AG20443 (cell line): ENCODE data around the gene KCTD13.
"Not testable (repeated sequence)": the region's sequence is repeated elsewhere in the genome, so short reads cannot be mapped to it uniquely, and the experiment has no call there.

Experiments
- DNase-seq: peaks from one replicate; pipeline ENCODE4 v3.0.0; 2012; ENCODE audit warnings: low spot score, mixed read lengths

KCTD13 gene, protein sequence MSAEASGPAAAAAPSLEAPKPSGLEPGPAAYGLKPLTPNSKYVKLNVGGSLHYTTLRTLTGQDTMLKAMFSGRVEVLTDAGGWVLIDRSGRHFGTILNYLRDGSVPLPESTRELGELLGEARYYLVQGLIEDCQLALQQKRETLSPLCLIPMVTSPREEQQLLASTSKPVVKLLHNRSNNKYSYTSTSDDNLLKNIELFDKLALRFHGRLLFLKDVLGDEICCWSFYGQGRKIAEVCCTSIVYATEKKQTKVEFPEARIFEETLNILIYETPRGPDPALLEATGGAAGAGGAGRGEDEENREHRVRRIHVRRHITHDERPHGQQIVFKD

DNA sequence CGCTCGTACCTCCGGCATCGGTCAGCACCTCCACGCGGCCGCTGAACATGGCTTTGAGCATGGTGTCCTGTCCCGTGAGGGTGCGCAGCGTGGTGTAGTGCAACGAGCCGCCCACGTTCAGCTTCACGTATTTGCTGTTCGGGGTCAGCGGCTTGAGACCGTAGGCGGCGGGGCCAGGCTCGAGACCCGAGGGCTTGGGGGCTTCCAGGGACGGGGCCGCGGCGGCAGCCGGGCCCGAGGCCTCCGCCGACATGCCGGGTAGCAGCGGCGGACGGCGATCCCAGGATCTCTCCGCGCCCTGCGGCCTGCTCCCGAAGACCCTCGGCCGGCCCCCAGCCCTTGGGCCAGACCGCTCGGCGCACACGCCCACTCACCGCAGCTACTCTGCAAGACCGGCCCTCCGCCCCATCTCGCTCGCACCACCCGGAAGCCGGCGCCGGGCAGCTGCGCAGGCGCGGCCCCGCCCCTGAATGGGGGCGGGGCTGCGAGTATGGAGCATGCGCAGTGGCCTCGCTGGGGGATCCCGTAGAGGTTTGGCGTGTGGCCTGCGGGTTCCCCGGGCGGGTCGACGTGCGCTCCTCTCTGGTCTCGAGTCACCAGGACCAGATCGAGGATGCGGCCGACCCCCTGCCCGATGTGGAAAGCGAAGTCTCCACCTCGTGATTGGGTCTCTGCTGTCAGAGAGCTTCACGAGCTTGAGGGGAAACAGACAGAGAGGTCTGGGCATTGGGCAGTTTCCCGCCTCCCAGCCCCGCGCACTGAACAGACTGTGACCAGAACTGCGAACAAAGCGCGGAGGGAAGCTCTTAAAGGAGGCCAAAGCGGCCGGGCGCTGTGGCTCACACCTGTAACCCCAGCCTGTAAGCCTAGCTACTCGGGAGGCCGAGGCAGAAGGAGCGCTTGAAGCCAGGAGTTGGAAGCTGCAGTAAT lies at the start of gene KCTD13:
Gene KCTD13 (minus strand): TSS at position 446 of the 930 bp plus-strand sequence. CDS start 193 bp downstream, at position 253.
- peak; percentile 100 for DNase-seq

DNA sequence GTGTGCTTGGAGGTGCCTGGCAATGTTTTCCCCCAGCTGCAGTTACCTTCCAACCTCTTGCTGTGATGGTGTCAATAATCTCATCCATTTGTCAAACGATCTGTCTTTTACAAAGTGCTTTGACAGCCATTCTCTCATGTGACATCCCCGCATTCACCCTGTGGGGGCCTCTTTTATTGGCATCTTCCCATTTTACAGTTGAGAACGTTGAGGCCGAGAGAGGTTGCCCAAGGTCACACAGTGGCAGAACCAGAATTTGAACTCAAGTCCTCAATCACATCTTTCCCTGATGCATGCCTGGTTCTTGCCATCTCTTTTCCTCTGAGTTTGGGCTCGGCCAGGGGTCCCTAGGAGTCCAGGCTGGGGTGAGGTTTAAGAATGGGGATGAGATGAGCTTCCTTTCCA lies 49.1 kb upstream of the KCTD13 start:
- no peak for DNase-seq

DNA sequence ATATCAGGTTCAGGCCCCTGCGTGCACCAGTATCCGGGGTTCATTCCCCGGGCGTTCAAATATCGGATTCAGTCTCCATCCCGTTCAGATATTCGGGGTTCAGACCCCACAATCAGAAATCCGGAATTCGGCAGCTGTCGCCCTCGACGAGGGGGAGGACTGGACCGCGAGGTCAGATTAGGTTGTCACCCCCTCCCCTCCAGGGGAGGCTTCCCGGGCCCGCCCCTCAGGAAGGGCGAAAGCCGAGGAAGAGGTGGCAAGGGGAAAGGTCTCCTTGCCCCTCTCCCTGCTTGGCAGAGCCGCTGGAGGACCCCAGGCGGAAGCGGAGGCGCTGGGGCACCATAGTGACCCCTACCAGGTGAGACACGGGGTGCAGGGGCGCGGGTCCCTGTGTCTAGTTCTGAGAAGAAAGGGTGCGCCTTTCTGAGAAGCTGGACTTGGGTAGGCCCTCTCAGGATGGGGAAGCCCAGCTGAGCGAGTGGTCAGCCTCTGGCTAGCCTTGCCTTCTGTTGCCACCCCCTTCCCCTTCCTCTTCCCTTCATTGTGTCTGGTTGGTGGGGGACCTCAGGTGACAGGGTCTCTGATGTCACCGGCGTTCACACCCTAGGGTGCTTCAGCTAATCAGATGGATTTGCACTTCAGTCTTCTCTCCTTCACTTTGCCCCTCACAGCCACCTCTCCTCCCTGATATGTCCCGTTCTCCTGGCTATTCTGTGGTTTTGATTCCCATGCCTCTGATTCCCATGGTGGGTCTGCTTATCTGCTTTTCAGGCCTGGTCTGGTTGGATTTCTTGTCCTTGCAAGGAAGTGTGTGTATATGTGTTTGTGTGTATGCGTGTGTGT lies 48.5 kb upstream of the KCTD13 start:
- DNase-seq = peak; percentile 23

DNA sequence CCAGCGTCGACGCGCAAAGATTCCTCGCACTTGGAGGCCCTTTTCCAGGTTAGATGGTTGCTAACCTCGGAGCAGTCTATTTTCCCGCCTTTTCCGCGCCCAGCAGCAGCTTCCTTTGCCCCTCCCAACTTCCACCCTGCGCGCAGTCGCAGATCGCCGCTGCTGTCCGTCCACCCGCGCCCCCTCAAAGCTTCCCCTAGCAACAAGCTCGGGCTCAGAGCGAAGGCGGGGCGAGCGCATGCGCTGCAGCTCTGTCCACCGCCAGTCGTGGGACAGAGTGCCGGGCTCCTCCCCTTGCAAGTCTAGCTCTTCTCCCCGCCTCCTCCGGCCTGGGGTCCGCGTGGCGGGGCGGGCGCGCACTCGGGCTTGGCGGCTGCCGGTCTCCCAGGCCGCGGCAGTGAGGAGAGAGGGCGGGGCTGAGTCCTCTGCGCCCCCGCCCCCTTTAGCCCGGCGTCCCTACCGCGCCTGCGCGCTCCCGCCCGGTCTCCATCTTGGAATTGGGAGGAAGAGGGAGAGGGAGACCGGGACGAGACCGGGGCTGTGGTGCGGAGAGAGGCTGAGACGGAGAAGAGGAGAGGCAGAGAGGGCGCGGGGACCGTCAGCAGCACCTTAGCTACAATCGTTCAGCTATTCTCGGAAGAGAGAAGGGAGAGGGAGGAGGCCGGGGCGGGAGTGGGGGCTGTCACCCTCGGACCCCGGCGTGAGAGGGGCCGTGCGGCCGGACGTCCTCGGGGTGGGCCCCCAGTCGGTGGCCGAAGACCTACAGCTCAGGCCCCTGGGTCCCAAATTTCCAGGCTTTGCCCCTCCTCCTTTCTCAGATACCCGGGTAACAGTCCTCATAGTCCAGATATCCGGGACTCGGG lies 47.6 kb upstream of the KCTD13 start, which contains the start of gene TAOK2:
Gene TAOK2 (plus strand): TSS at position 485 of the 863 bp plus-strand sequence. CDS start 3,905 bp downstream, outside the sequence.
- DNase-seq = peak; percentile 100

DNA sequence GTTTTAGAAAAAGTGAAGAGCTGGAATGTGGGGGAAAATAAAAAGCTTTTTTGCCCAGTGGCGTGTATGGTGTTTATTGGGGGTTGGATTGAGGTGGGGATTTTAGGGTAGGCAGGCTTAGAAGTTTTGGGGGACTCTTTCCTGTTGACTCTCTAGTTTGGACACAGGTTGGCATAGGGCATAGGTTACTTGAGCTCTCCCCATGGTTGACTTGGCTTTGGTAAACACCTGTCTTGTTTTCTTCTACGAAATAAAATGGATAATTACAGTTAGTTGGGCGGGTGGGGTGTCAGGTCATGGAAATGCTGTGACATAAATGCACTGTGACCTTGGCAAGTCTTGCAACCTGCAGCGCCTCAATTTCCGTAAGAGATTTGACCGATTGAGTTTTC lies 47.0 kb upstream of the KCTD13 start:
- DNase-seq = no peak

DNA sequence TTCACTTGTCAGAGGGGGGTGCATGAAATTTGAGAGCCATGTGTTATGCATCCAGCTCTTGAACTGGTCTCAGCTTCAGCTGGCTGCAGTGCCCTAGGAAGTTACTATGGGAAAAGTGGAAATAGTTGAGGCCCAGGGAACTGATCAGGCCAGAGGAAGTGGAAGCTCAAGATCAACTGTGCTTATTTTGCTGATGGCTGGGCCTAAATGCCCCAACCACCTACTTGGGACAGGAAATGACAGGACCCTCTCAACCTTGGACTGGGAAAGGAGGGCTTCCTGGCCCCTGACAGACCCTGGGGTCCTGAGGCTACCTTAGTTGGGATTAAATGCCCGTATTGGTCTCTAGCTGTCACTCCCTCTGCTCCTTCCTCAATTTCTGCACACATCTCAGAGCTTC lies 46.5 kb upstream of the KCTD13 start:
- DNase-seq = no peak

DNA sequence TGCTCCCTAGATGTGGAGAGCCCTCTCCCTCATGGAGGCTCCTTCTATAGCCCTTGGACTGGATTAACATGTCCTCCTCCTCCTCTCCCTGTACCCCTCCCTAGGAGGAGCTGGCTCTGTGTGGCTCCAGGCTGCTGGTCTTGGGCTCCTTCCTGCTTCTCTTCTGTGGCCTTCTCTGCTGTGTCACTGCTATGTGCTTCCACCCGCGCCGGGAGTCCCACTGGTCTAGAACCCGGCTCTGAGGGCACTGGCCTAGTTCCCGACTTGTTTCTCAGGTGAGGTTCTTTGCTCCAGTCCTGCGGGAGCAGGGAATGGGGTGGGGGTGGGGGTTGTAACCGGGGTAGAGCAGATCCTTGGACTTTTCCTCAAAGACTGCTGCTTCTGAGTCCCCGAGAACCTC lies 45.3 kb upstream of the KCTD13 start:
- no peak for DNase-seq

DNA sequence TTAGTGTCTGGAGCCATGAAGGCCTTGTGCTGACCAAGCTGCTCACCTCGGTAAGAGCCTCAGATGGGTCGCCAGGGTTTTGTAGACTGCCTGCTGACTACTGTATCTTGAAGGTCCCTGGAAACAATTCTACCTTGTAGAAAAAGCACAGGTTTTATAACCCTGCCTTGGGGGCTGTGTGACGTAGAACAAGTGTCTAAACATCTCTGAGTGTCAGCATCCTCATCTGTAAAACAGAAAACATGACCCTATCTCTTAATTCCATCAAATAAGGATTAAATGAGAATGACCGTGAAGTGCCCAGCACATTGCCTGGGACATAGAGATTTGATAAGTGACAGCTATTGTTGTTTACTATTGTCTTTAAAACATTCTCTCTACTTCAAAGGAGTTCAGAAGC lies 42.2 kb upstream of the KCTD13 start:
- no peak for DNase-seq

DNA sequence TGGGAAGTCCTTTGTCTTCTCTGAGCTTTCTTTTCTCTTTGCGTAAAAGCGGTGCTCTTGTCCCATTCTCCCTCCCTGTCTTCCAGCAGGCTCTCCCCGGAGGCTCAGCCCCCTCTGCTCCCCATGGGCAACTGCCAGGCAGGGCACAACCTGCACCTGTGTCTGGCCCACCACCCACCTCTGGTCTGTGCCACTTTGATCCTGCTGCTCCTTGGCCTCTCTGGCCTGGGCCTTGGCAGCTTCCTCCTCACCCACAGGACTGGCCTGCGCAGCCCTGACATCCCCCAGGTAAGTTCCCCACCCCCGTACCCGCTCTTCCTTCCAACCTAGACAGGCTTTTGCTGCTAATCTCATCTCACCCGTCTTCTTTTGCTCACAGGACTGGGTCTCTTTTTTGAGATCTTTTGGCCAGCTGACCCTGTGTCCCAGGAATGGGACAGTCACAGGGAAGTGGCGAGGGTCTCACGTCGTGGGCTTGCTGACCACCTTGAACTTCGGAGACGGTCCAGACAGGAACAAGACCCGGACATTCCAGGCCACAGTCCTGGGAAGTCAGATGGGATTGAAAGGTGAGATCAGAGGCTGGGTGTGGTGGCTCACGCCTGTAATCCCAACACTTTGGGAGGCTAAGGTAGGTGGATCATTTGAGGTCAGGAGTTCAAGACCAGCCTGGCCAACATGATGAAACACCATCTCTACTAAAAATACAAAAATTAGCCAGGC lies 37.2 kb upstream of the KCTD13 start:
- no peak for DNase-seq

DNA sequence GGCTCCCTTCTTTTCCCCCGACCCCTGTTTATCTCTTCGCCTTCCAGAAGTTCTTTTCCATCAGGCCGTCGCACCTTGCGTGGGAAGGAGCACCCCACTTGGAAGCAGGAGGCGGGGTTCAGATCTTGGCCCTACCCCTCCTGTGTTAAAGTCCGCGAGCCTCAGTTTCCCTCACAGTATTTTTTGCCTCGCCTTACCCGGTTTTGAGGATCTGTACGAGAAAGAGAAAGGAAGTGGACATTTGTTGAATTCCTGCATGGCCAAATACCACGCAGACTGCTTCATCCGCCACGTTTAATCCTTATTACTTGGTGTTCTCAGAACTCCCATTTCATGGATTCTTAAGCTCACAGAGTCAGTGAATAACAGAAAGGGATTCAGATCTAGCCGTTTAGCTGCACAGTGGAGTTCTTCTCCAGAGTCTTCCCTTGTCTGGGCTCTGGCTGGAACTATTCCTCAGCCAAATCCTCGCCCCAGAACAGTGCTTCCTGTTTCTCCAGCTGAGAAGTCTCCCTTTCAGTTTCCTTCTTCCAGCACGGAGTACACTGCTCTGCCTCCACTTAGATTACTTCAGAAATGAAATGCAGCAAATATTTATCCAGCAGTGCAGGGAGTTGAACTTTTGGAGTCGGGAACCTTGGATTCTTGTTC lies 36.4 kb upstream of the KCTD13 start:
- DNase-seq = peak; percentile 47

DNA sequence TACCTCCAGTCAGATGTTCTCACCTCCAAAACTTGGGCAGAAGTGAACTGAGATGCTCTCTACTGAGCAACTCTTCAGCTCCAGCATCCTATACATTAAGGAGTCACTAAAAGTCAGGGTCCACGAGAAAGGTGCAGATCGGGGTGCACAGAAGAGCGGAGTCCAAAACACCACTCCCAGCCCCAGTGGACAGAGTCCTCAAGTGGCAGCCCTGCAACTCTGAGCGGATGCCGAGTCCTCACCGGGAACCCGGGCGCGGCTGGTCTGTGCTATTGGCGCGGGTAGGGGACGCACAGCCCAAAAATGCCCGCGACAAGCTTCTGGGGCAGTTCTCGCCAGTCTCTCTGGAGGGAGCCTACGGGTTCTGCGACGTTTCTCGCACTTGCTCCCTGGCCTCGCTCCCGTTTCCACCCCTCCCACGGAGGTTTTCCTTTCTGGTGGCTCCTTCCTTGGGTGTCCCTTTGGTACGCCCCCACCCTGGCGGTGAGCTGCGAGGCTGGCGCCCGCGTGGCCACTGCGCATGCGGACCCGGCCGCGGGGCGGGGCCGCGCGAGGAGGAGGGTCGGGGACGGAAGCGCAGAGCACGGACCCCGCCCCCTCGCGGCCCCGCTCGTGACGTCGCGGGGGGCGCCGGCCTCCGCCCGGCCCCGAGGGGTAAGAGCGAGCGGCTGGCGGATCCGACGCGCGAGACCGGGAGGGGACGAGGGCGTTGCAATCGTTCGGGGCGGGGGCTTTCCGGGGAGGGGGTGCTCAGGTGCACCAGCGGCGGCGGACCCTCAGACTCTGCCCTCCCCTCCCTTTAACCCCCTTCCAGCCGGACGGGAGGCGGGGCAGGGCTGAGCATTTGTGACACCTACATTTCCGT lies 35.7 kb upstream of the KCTD13 start, which contains the start of gene TMEM219:
Gene TMEM219 (plus strand): TSS at position 601 of the 865 bp plus-strand sequence. CDS start 1,065 bp downstream, outside the sequence.
- DNase-seq = peak; percentile 99

DNA sequence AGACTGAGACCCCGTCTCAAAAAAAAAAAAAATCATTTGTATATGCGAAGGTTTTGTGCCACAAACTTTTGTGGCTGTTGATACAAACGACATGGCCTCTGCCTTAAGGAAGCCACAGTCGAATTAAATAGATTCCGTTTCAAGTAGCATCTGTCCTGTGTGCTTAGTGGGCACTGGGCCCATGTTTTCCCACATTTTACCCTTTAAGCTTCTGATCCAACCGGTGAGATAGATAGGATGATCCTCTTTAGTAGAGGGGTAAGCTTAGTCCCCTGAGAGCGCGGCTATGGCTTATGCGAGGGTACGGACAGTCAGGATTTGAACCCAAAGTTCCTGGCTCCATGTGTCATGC lies 35.1 kb upstream of the KCTD13 start:
- no peak for DNase-seq

DNA sequence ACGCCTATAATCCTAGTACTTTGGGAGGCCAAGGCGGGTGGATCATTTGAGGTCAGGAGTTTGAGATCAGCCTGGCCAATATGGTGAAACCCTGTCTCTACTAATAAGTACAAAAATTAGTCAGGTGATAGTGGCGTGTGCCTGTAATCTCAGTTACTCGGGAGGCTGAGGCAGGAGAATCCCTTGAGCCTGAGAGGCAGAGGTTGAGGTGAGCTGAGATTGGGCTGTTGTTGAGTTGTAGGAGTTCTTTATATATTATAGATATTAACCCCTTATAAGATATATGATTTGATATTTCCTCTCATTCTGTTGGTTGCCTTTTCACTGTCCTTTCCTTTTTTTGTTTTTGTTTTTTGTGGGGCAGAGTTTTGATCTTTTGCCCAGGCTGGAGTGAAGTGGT lies 33.8 kb upstream of the KCTD13 start:
- DNase-seq = not testable (repeated sequence)

DNA sequence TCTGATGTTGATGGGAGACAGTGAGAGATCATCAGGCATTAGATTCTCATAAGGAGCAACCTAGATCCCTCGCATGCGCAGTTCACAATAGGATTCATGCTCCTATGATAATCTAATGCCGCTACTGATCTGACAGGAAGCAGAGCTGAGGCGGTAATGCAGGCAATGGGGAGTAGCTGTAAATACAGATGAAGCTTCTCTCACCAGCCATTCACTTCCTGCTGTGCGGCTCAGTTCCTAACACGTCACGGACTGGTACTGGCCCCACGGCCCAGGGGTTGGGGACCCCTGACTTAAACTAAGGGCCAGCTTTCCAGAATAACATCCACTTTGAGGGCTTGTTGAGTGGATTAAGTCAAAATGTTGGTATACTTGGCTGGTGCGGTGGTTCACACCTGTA lies 33.3 kb upstream of the KCTD13 start:
- no peak for DNase-seq

DNA sequence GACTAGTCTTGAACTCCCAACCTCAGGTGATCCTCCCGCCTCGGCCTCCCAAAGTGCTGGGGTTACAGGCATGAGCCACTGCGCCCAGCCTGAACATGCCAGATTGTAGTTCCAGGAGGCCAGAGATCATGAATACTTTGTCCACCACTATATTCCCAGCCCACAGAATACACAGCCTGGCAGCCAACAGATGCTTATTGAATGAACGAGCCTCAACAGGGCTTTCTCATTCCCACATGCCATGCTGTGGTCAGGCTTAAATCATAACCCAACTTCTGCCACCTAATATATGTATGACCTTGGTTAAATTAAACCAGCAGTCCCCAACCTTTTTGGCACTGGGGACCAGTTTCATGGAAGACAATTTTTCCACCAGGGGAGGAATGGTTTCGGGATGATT lies 32.7 kb upstream of the KCTD13 start:
- DNase-seq = no peak

DNA sequence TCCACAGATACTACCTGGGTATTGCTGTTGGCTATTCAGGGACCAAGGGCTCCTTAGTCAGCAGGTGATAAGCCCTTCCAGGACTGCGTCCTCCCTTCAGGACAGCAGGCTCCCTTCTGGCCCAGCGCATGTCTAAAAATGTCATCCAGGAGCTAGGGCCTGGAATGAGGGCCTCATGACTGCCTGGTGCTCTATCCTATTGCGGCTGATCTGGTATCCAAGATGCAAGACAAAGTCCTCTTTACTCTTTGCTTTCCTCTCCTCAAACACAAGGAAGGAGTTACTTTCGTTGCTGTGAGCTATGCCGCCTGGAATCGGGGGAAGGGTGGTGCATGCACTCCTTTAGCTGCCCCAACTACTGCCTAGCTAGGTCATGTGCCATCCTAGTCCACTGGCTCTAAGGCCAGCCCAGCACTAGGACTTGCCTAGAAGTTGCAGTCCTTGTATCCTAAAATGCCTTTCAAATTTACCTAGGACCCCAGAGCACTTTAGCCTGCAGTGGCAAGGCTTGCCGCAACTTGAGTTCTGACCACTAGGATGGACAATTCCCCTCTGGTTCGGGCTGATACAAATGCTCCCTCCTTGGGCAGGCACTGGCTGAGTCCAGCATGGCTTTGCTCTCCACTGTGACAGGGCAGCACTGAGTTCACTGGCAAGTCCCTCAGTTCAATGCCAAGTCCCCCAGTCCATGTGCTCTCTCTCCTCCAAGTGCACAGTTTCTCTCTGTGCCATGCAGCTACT lies 25.8 kb upstream of the KCTD13 start:
- no peak for DNase-seq

DNA sequence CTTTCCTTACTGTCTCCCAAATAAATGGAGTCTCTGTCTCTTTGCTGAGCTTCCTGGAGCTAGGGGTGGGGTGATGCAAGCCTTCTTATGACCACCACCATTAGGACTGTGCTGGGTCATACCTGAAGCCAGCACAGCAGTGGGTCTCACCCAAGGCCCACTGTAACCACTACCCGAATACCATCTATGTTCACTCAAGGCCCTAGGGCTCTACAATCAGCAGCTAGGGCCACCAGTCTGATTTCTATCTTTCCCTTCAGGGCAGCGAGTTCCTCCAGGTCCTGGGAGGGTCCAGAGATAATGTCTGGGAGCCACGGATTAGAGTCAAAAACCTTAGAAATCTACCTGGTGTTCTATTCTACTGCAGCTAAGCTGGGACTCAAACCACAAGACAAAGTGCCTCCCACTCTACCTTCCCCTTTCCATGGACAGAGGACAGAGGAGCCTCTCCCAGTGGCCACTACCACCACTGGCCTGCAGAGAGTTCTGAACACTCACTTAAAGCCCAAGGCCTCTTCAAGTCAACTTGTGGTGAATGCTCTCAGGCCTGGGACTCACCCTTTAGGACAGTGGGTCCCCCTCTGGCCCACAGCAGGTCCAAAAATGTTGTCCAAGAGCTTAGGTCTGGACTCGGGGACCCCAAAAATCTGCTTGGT lies 24.9 kb upstream of the KCTD13 start:
- no peak for DNase-seq

DNA sequence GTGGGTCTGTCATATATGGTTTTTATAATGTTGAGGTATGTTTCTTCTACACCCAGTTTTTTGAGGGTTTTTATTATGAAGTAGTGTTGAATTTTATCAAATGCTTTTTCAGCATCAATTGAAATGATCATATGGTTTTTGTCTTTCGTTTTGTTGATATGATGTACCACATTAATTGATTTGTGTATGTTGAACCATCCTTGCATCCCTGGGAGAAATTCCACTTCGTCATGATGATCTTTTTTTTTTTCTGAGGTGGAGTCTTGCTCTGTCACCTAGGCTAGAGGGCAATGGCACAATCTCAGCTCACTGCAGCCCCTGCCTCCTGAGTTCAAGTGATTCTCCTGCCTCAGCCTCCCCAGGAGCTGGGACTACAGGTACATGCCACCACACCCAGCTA lies 21.9 kb upstream of the KCTD13 start:
- no peak for DNase-seq
